Upper lobe of left lung (tissue), 4 donors: ENCODE measurements around the gene IFITM2.

Experiments
- EP300 ChIP-seq, 4 donors: sonication (generic); formaldehyde crosslinking; IDR thresholded peaks; one replicate each; pipeline ENCODE4 v1.5.1; 2017; ENCODE audit warnings: antibody characterized with exemption in 4 of 4, control low read depth in 2 of 4
- POLR2A ChIP-seq, 4 donors: fragments of 450-650 bp; IDR thresholded peaks; one replicate each; pipeline ENCODE4 v1.5.1; 2016 to 2017; ENCODE audit warnings: antibody characterized with exemption in 4 of 4, mild to moderate bottlenecking in 2 of 4
- TF ChIP-seq, protein P1 (sequence below), 6 experiments: fragments of 450-650 bp in 4 of 6; fragments of 200-600 bp in 2 of 6; sonication (generic) in 2 of 6; IDR thresholded peaks; one replicate each; pipeline ENCODE4 v1.5.1; 2016 to 2019; ENCODE audit warnings: antibody characterized with exemption in 6 of 6

DNA sequence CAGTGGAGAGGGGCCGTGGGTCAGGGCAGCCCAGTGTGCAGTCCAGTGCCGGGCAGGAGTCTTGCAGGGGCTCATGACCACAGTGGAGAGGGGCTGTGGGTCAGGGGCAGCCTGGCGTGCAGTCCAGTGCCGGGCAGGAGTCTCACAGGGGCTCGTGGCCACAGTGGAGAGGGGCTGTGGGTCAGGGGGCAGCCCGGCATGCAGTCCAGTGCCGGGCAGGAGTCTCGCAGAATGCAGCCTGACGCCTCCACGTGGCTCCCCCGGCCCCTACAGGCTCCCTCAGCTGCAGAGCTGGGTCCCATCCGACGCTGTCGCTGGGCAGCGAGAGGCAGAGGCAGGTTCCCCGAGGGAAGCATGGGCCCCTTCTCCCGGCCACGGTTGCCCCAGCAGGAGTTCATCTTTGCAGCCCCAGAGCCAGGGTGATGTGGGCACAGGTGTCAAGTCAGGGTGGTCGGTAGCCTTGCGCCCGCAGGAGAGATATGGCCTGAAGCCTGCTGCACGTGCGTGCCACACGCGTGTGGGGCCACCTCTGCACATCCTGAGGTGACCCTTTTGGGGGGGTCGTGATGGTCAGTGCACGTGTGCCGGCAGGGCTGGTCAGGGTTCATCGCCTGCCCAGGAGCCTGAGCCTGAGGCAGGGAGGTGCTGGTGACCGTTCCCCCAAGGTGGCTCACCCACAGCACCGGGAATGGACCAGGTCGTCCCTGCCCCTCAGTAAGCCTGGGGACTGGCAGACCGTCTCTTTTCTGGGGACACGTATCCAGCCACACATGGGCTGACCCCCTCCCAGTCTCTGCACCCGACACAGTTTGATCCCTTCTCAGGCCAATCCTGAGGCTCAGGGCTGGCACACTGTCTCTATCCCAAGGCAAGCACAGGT is 11.2 kb upstream of the IFITM2 start:
- TF ChIP-seq, protein P1, sequence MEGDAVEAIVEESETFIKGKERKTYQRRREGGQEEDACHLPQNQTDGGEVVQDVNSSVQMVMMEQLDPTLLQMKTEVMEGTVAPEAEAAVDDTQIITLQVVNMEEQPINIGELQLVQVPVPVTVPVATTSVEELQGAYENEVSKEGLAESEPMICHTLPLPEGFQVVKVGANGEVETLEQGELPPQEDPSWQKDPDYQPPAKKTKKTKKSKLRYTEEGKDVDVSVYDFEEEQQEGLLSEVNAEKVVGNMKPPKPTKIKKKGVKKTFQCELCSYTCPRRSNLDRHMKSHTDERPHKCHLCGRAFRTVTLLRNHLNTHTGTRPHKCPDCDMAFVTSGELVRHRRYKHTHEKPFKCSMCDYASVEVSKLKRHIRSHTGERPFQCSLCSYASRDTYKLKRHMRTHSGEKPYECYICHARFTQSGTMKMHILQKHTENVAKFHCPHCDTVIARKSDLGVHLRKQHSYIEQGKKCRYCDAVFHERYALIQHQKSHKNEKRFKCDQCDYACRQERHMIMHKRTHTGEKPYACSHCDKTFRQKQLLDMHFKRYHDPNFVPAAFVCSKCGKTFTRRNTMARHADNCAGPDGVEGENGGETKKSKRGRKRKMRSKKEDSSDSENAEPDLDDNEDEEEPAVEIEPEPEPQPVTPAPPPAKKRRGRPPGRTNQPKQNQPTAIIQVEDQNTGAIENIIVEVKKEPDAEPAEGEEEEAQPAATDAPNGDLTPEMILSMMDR (IDR thresholded peaks at IDR 0.05): no peak
- TF ChIP-seq EP300 (IDR thresholded peaks at IDR 0.05) (no peak), POLR2A (IDR thresholded peaks at IDR 0.05) (no peak)
